ENCODE results near the gene ADA.

The ADA gene

GRCh38 chr20:44621939-44622338, 29.6 kb downstream of the ADA start:
- no peak for DNase-seq

DNA sequence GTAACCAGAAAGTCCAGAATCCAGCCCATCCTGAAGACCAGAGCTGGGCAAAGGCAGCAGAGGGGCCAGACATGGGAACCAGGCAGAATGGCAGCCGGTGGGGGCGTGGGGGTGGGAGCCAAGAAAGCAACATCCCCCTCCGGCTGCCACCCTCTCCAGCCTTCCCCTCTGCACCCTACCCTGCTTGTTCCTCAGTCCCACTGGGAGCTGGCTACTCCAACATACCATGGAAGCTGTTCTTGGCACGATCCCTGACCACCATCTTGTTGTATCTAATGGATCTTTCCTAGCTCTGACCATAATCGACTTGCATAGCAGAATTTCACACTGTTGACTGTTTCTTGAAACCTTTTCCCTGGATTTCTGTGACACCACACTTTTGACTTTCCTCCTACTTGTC, 30.2 kb downstream of the ADA start:
- no peak for DNase-seq

GRCh38 chr20:44620030-44620429, 31.5 kb downstream of the ADA start:
- no peak for DNase-seq

DNA sequence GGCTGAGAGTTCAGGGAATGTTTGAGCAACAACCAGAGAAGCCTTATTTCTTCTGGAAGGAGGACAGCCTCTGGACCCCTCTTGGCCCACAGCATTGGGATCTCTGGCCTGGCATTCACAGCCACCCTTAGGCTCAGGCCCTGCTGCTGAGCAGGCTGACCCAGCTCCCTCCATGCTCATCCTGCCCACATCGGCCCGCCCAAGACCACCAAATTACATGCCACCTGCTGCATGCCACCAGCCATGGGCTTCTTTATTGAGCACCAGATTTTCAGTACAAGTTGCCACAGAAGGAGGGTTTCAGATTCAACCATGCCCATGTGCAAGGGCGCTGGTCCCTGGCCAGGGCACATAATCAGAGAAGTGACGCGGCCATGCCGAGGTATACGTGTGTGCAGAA, 32.2 kb downstream of the ADA start:
- DNase-seq = no peak

GRCh38 chr20:44618318-44618731, 33.2 kb downstream of the ADA start:
- peak; percentile 73 for DNase-seq

DNA sequence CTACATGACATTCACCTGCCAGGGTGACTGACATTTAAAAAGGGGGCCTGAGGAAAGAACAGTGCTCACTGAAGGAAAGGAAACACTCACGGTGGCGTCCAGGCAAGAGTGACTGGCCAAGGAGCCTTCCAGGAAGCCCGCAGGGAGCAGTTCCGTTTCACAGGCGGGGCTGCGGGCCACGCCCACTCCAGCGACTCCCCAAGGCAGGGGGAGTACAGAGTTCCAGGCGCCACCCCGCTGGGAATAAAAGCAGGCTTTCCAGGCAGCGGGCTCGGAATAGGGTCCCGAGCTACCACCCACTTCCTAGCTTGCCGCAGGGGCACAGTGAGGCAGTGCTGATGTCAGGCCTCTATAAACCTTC, 34.9 kb downstream of the ADA start:
- no peak for DNase-seq

DNA sequence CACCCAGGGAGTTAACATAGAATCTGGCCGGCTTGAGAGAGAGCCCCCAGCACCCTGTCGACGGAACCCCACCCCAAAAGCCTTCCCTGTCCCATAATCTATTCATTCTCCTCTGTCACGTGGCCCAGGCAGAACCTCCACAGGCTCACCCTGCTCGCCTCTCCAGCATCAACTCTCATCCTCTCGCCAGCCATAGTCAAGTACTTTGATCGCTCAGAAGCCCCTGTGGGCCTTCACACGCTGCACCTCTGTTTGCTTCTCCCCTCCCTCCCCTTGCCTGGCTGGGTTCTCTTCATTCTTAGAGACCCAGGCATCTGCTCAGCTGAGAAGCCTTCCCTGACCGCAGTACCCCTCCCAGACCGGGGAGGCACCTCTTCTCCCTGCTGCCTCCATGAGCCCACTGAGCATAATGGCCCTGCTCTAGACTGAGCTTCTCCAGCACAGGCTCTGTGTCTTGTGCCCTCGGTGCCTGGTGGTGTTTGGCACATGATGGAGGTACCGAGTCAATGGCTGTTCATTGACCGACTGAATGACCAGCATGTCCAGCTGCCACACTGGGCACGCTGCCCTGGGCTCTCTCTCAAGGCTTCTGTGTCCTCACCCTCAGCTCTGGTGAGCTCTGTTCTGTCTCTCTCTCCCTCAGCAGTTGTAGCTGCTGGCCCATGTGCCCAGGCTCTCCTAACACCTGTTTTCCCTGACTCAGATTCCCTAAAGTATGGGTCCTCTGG, 35.5 kb downstream of the ADA start:
- DNase-seq = no peak

DNA sequence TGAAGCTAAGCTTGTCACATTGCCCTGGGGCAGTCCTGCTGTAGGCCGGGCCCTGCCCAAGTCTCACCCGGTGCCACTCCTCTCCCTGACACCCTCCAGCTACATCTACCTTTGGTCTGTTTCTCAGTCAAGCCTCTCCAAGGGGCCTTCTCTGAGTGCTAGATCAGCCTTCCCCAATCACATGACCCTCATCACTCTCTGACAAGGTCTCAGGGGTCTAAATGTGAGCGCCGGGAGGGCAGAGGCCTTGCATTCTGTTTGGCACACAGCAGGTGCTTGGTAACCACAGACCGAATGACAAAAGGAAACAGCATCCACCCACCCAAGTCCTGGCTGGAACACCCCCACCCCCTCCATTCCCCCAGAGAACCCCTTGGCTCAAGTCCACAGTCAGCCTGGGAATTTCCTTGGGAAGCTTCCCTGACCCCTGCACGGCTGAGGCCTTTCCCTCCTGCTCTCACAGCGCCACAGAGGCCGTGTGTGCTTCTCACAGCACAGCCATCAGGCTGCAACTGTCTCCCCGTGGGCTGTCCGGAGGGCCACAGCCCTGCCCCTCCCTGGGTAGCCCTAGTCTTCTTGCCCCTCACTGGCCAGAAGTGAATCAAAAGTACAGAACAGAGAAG, 36.2 kb downstream of the ADA start:
- DNase-seq = no peak

GRCh38 chr20:44614525-44614924, 37.0 kb downstream of the ADA start:
- no peak for DNase-seq

GRCh38 chr20:44613575-44613974, 37.9 kb downstream of the ADA start:
- DNase-seq = peak; percentile 38

DNA sequence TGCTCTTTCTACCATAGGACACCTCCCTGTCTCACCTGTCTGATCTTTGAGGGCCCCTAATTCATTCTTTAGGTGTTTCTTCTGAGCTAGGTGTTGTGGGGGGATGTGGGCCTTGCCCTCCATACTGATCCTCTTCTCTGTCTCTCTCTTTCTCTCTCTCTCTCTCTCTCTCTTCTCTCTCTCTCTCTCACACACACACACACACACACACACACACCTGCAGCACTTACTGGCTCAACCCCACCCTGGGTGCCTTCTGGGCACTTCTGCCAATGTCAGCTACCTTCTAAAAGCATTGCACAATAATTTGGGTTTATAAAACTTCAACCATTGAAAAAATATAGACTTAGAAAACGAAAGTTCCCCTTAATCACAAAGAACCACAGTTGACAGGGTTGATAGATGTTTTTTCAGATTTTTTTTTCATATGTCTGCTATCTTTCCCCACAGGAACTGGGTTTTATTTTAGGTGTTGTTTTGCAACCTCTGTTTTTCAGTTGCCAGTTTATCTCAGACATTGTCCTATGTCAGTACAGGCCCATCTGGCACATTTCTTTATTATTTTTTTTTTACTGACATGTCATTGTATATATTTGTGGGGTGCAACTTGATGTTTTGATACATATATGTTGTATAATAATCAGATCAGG, 41.1 kb downstream of the ADA start:
- DNase-seq = no peak

- peak; percentile 93 for DNase-seq
Measured at GRCh38 chr20:44609516-44610312, 41.8 kb downstream of the ADA start.

DNA sequence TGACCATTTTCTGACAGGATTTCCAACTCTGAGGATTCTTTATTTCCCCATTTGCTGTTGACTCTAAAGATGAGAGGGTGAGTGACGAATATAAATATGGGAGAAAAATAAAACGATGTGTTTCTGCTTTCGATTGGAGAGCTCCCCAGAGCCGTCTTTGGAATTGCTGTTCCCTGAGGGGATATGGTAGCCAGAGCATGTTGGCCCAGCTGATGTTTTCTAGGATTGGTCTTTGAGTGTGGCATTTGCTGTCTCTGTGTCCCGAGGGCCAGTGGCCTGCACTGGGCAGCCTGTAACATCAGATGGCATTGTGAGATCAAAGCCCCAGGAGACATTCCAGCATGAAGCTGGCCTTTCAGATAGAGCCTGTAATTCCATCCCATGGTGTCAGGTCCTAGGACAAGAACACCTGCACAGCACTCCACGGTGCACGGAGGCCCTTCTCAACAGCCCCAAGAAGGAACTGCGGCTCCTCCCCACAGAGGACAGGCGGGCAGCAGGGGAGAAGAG, 42.4 kb downstream of the ADA start:
- no peak for DNase-seq

GRCh38 chr20:44606725-44607441, 44.6 kb downstream of the ADA start:
- no peak for DNase-seq

GRCh38 chr20:44603327-44603726, 48.2 kb downstream of the ADA start:
- DNase-seq = no peak

- DNase-seq = no peak
Measured at GRCh38 chr20:44601801-44602204, 49.7 kb downstream of the ADA start.

- DNase-seq = no peak
Measured at GRCh38 chr20:44601236-44601671, 50.2 kb downstream of the ADA start.

DNA sequence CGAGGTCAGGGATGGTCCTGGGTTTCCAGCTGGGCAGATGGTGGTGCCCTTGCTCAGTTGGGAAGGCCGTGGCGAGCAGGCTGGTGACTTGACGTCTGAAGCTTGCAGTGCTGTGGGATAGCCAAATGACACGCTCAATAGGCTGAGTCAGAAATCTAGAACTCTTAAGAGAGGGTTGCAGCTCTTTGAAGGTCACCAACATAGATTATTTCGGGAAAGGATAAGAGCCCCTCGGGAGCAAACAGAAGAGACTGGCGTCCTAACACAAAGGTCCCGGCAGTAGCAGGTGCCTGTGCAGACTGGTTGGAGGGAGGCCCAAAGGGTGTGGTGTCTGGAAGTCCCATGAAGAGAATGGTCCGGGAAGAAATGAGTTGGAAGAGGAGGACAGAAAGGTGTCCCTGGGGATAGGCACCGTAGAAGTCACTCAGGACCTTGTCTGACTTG, 50.7 kb downstream of the ADA start:
- no peak for DNase-seq

DNA sequence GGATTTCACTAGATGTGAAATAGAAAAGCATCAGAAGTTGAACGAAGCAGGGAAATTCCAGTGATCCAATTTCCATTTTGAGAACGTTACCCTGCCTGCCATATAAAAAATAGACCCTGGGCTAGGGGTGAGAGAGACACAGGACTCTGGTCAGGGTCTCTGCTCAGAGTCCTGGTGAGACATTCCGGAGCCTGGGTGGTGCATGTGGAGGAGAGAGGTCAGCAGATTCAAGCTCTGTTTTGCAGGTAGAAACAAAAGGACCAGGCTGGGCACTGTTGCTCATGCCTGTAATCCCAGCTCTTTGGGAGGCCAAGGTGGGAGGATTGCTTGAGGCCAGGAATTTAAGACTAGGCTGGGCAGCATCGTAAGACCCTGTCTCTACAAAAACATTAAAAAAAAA, 51.2 kb downstream of the ADA start:
- DNase-seq = no peak

GRCh38 chr20:44599715-44600114, 51.8 kb downstream of the ADA start:
- DNase-seq = no peak

DNA sequence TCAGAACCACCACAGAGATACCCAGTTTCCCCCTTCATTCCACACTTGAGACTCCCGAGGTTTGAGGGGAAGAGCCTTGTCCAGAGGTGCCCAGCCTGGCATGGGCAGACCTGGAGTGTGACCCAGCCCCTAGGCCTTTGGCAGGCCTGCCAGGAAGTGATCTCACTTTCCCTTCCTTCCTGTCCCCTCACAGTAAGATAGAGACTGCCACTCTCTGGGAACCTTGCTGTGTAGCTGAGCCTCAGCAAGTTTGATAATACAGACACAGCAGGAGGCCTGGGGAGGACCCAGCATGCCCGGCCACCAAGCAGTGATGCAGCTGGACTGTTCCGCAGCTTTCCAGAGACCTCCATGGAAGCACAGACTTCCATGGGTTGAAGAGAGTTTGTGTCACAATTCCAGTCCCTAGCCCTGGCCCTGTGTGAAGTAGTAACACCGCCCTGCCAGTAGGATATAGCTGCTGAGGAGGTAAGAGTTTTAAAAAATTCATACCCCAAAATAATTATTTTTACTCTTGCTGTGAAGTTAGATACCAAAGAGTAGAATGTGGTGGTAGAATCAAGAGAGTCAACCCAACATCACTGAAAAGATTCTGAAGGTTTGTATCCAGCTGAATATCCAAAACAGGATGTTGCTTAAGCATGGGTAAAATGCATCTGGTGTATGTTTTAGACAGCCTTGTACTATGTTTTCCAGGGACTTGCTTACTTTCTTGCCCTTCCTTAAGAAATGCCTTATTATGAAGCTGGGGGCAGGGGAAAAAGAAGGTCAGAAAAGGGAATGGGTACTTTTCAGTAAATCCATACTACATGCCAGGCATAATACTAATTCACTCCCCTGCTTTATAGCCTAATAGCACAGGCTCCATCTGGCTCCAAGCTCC, 52.8 kb downstream of the ADA start:
- DNase-seq = no peak

Measured in activated effector memory CD4-positive, alpha-beta T cell treated with anti-CD3 and anti-CD28 coated beads, Interleukin-2, amount 50 U/mL, for 16 hours (primary cell).